GM21515 (cell line): ENCODE data around the gene DLG2.
"Not testable (repeated sequence)": the region's sequence is repeated elsewhere in the genome, so short reads cannot be mapped to it uniquely, and the experiment has no call there.

Source experiments
- ATAC-seq: cut with Tn5 transposase; IDR thresholded peaks from one replicate; pipeline ENCODE4 v1.9.1; 2021; ENCODE audit not compliant: unreplicated experiment

Gene DLG2

GRCh38 chr11:83464160-83464944 is 2162.8 kb downstream of the DLG2 start:
- ATAC-seq = no peak

DNA sequence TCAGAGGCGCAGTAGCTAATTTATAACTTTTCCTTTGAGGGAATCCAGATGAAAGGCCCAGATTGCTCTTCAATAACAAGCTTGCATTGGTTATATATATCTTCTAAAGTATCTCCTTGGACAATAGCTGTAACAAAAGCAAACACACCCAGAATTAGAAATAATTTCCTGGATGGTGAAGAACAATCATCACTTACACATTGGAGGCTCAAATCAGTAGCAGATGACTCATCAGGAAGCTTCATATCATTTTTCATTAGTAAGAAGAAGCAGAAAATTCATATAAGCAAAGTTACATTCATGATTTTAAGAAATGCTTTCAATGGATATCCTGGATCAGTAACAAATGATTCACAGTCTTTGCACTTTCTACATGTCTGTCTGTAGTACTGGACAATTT is 2167.3 kb downstream of the DLG2 start:
- ATAC-seq = no peak

DNA sequence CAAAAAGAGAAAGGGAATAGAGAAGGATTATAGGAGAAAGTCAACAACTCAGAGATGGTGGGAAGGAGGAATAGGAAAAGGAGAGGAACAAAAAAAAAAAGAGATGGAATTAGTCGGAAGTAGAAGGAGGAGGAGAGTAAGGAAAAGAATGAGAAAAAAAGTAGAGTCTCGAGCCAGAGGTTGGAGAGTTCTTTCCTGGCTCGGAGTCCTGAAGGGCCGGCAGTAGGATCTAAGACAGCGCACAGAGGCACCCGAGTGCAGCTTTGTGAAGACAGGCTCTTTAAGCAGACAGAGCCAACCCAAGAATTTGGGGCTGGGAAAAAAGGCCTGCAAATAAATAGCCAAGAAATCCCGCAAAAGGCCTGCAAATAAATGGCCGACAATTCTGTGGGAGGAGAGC is 2170.6 kb downstream of the DLG2 start:
- ATAC-seq = no peak

GRCh38 chr11:83456075-83456474 is 2171.1 kb downstream of the DLG2 start:
- ATAC-seq = no peak

DNA sequence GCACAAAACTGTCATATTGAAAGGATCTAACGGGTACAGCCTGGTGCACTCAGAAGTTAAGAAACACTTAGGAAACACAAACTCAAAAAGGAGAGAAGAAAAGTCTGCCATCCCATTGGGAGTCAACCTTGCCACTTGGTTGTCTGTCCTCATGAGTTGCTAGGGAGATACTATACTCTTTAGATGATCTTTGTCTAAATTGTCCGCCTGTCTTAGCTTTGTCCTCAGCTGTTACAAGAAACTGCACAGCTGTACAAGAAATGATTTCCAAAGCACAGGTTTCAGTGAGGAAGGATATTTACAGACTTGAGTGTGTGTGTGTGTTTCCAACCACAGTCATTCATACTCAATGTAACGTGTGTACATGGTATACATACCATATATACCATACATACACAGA is 2171.8 kb downstream of the DLG2 start:
- no peak for ATAC-seq

DNA sequence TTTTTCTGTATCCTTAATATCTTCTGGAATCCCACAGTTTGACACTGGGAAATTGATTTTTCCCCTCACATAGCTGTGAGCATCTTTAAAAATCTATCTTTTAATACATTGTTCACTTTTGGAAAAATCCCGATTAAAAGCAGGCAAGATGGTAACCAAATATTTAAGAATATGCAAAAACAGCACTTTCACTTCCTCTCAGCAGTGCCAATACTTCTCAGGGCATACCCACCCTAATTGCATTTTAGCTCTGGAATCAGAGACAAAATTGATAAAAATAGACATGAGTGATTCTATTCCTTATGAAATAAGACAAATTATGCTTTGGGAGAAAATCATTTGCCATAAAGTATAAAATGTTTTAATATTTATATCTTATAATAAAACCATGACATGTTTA is 2172.5 kb downstream of the DLG2 start:
- ATAC-seq = no peak

DNA sequence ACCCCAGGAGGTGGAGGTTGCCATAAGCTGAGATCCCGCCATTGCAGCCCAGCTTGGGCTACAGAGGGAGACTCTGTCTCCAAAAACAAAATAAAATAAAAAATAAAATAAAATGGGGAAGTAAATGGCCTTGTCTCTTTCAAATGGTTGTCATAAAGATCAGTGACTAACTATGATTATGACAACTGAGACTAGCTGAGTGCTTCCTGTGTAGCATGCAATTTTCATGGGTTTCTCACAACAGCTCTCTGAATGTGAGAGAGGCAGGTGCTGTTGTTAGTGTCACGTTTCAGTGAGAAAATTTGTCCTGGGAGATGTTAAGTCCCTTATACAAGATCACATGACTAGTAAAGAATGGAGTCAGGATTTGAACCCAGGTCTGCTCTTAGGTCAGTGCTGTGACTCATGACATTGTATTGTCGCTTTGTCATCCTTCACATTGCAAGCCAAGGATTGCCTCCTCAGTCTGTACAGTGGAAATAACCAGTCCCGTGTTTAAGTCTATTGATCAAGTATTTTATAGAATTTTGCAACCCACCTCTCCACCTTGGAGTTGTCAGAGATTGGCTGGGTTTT is 2177.7 kb downstream of the DLG2 start:
- ATAC-seq = peak; percentile 52

GRCh38 chr11:83448686-83449085 is 2178.5 kb downstream of the DLG2 start:
- no peak for ATAC-seq

GRCh38 chr11:83443880-83444279 is 2183.3 kb downstream of the DLG2 start:
- ATAC-seq = not testable (repeated sequence)

DNA sequence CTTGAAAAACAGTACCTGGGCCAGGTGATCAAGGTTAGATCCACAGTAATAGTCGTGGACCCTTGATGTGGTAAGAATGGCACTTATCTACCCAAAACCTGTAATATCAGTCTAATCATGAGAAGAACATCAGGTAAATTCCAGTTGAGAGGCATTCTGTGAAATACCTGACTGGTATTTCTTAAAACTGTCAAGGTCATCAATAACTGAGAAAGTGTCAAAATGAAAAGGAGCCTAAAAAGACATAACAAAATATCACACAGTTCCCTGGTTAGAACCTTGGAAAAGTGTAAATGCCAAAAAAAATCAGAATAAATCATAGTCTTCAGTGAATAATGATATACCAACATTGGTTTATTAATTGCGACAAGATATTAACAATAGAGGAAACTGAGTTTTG is 2185.5 kb downstream of the DLG2 start:
- ATAC-seq = no peak

- ATAC-seq = no peak
Measured at GRCh38 chr11:83441171-83441570, 2186.0 kb downstream of the DLG2 start.

DNA sequence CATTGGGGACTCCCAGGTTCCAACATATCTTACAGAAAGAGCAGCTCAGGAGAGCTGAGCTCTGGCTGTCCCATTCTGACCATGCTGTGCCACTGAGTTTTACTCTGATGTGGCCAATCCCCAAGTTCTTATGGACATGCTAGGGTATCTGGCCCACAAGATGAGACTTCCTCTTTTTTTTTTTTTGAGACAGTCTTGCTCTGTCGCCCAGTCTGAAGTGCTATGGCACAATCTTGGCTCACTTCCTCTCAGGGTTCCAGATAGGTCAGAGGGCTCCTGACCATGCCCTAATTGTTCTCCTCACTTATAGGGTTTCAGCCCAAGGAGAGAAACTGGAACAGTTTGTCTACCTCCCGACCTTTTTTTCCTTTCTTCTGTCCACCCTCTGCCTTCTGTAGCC is 2188.7 kb downstream of the DLG2 start:
- no peak for ATAC-seq

DNA sequence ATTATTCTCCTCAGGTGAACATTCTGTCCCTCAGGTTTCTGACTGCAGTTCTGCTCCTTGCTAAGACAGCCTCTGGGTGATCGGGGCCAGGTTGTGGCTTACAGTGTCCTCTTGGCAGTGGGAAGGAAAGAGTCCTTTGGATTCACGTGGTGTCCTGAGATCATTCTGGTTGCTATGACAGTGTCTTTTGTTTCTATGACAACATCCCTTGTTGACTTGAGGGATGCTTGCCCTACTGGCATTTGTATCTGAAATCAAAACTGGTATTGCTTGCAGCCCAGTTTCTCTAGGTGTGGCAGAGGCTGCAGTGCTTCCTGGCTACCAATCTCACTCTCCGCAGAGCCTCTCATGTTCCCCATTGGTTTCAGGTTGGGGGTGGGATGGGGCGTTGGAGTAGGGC is 2189.2 kb downstream of the DLG2 start:
- ATAC-seq = no peak

DNA sequence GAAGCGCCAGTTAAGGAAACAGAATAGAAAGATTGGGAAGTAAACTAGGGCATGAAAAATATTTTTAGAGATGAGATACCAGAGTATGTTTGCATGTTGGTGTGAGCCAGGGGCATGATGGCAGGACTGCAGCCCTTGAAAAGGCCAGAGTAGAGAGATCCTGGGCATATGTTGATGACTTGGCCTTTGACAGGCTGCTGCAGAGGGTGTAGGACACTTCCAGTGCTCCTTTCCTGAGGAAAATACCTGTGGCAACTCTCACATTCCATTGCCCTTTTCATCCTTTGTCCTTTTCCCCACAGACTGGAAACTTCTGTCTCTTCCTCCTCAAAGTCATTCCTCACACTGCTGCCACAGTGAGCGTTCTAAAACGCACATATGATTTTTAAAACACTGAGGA is 2190.3 kb downstream of the DLG2 start:
- no peak for ATAC-seq

GRCh38 chr11:83434812-83435211 is 2192.3 kb downstream of the DLG2 start:
- ATAC-seq = not testable (repeated sequence)

- ATAC-seq = no peak
Measured at GRCh38 chr11:83427943-83428342, 2199.2 kb downstream of the DLG2 start.

DNA sequence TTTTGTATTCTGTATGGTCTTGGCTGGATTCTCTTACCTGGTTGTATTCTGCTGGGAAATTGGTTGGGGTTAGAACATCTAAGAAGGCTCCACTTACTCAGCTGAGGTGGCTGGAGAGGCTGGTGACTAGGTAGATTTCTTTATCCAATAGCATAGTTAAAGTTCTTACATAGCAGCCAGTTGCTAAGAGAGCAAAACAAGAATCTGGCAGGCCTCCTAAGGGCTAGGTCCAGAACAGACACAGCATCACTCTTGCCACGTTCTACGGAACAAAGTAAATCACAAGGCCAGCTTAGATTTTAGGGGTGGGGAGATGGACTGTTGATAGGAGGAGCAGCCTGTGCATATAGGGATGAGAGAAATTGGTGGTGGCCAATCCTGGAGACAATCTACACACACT is 2199.6 kb downstream of the DLG2 start:
- ATAC-seq = no peak

GRCh38 chr11:83425137-83425466 is 2202.0 kb downstream of the DLG2 start:
- no peak for ATAC-seq

GRCh38 chr11:83424376-83425136 is 2202.6 kb downstream of the DLG2 start:
- no peak for ATAC-seq

DNA sequence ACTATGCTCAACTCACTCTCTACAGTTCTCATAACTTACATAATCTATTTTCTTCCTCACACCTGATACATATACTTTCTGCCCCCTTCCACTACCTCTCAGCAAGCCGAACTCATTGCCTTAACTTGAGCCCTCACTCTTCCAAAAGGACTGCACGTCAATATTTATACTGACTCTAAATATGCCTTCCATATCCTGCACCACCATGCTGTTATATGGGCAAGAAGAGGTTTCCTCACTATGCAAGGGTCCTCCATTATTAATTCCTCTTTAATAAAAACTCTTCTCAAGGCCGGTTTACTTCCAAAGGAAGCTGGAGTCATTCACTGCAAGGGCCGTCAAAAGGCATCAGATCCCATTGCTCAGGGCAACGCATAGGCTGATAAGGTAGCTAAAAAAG is 2204.5 kb downstream of the DLG2 start:
- not testable (repeated sequence) for ATAC-seq

DNA sequence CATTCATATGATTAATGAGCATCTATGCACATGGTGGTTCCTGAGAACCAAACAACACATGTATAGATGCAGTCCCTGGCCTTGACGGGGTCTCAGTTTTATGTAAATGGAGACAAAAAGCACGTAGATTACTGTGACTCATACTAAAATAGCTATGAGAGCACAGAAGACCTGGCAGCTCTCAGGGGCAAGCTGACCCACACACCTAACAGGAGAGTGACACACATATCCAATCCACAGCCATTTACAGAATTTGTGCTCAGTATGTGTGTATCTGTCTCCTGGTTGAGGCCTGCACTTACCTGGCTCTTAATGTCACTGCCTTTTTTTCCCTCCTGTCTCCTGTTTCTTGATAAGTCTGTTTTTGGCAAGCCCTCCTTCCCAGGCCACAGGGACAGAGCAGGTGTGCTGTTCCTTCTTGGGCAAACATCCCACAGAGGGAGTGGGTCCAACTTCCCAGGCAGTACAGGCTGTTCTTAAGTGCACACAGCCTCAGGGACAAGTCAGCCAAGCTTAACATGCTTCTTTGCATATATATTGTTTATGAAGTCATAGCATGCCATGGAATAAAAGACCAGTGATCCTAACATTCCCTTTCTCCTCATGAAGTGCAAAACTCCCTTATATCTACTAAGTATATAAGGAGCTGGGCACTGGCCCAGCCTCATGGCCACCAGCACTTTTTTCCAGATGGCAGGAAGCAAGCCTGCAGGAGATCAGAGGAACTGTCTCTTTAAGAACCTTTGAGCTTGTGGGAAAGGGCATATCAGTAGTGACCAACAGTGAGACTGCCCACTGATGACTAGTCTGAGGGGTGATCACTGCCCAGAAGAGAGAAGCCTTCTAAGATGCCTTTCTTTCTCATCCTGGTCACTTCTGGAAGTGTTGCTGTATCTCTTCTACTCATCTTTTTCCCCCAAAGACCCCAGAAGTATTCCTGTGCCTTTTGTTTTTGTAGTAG is 2216.3 kb downstream of the DLG2 start:
- ATAC-seq = no peak
